Activated gamma-delta T cell treated with Interleukin-2 at 50 U/mL for 16 hours (primary cell): ENCODE data around the gene RHBDD1.

ENCODE experiments used
- DNase-seq: peaks from one replicate; pipeline ENCODE4 v3.0.0-alpha.2; 2020

RHBDD1 gene

DNA sequence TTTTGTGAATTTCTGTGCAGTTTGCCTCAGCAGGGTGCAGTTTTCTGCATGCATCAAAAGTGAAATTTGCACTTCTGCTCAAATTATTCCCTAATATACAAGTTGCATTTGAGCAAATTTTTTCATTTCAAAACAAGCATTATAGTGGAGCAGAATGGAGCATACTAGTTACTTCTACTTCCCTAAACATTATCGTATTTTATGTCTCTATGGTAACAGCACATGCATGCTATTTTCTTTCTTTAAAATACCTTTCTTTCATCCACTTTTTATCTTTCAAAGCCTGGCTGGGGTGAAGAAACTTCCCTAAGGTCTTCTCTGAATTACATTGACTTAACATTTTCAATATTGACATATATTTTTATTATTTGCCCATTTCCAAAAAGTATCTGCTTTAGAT is 11.2 kb downstream of the RHBDD1 start:
- no peak for DNase-seq

GRCh38 chr2:226847511-226847910 is 11.7 kb downstream of the RHBDD1 start:
- DNase-seq: no peak

DNA sequence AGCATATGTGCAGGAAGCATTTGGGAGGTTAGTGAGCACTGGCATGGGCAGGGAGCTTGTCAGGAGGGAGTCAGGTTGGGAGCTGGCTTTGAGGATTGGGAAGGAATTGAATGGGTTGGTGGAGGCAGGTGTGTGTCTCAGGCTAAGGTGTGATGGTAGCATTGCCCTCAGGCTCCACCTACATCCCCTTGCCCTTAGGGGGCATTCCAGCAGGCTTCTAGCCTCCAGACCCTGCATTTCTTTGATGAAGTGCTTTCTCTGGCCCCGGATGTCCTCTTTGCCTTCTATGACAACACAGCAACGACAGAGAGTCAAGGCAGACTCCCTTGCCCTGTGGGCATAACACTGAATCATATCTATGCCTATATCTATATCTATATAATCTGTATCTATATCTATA is 13.5 kb downstream of the RHBDD1 start:
- no peak for DNase-seq

- DNase-seq: no peak
Observed at GRCh38 chr2:226850024-226850423, 14.2 kb downstream of the RHBDD1 start.

DNA sequence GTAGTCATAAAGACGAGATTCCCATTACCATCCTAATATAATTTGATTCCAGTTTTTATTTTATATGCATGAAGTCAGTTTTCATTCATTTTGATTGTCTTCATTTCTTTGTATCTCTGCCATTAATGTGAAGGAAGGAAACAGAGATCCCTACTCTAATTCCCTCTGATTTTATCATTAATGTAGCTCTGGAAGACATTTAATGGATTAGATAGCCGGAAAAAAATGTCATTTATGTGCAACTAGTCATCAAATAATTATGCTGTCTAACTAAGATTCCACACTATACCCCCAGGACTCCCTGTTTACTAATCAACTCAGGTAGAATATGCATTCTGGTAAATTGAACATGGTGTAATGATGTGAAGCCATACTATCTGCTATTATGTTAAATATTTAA is 19.9 kb downstream of the RHBDD1 start:
- DNase-seq: no peak

GRCh38 chr2:226860087-226860486 is 24.2 kb downstream of the RHBDD1 start:
- DNase-seq: no peak

DNA sequence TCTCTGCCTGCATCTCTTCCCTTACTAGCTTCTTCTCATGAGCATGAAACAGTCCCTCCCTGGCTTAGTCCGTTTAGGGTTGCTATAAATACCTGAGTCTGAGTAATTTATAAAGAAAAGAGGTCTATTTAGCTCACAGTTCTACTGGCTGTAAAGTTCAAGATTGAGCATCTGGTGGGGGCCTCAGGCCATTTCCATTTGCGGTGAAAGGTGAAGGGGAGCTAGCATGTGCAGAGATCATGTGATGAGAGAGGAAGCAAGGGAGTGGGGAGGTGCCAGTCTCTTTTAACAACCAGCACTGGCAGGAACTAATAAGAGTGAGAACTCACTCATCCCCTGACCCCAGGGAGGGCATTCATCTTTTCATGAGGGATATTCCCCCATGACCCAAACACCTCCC is 26.8 kb downstream of the RHBDD1 start:
- no peak for DNase-seq

DNA sequence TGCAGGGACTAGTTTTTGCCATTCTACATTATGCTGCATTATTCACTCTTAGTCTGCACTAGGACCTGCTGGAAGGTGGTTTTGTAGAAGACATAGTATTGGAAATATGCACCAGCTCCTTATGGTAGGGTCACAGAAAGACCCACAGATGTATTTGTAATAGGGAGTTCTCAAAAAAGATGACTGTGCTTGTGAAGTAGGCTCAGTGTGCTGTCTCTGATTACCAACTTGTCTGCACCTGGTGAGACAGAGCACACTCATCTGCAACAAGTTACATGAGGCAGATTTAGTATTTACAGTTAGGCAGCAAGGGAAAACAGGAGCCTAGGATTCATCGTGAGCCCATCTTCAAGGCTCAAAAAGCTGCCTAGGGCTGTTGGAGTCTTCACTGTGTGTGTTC is 29.4 kb downstream of the RHBDD1 start:
- no peak for DNase-seq

DNA sequence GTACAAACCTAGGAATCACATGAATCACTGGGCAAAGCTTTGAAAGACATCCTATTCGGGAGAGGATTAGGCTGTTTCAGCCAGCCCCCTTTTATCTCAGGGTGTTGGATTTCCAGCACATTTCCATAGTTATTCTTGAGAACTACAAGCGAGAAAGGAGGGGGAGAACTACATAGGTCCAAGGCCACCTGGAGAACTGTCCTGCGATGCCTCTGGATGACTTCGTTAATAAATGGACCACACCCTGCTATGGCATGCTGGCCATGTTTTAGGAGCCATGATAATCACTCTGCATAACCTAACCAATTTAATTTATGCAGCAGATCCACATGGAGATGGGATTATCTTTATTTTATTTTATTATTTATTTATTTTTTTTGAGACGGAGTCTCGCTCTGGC is 29.9 kb downstream of the RHBDD1 start:
- no peak for DNase-seq

DNA sequence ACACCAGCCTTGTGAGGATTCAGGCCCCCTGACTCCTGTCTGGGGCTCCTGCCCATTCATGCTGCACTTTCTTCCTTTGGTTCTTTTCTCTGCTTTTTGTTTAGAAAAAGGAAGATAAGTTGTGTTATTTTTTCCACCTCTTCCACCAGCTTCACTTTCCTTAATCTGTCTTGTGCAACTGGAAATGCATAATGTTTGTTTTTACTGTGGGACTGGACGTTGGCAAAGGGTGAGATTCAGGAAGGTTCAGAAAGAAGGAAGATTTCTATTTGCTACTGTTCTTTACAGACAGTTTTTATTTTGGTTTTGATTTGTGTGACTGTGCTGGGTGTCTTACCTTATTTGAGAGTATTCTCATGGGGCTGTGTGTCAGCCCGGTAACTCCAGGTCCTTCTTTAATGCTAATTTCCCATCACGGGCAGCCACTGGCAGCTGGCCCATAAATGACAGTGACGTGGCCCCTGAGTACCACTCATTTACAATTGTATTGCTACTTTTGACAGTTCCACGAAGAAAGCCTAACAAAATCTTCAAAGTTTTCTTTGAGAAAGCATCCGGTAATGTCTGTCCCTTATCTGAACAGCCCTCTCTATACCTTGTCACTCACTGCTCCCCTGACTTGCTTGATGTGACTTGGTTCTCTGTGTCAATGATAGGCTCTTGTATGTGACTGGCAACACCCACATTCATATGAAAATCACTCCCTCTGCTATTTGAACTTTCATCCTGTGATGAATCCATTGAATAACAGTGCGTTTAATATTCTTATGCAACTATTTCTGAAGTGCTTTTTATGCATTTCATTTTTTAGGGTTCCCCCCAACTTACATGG is 32.7 kb downstream of the RHBDD1 start:
- no peak for DNase-seq

GRCh38 chr2:226869371-226869770 is 33.5 kb downstream of the RHBDD1 start:
- DNase-seq: no peak

GRCh38 chr2:226873051-226873620 is 37.3 kb downstream of the RHBDD1 start:
- DNase-seq: no peak

- no peak for DNase-seq
Observed at GRCh38 chr2:226873826-226874225, 38.0 kb downstream of the RHBDD1 start.

GRCh38 chr2:226874749-226875148 is 38.9 kb downstream of the RHBDD1 start:
- no peak for DNase-seq

DNA sequence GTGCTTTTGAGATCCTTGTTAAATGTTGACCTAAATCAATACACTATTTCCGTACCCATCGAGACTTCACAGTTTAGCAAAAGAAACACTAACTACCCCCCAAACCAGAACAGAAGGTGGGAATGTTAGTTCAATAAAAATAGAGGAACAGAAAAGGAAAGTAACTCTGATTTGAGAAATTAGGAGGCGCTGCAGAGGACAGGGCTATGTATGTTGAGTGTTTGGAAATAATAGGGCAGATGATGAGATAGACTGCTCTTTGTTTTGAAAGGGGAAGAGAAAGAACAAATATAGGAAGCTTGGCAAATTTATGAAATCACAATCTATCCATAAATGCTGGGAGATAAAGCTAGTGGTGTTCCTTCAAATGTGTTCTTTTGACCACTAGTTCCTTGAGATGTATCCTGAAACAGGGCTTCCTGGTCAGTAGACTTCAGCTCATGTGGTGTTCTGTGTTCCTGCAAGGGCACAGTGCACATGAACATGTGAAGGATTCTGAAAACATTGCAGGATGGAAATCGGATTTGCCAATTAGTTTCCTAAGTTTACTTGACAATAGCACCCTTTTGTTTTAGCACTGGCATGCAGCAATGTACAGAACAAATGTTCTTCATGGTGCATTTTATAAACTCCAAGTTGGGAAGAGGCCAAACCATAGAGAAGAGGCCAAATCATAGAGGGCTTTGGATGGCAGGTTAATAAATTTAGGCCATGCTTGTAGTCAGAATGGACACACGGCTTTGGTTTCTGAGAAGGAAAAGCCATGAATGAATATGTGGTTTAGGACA is 39.8 kb downstream of the RHBDD1 start:
- no peak for DNase-seq

- DNase-seq: no peak
Observed at GRCh38 chr2:226877491-226877890, 41.6 kb downstream of the RHBDD1 start.

DNA sequence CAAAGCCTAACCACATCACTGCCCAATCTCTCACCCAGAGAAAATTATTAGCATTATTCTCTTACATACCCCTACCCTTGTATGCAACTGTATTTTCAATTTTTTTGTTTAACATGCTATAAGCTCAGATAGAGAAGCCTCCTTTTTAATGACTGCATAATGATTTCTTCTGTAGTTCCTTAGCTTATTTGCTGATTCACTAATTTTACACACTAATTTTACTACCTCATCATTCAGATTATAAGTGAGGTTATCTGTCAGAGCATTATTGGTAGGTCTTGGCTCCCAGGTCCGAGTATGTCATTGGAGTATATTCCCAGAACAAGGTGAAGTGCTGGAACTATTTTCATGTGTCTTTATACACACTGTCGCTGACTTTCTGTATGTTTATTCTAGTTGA is 45.4 kb downstream of the RHBDD1 start:
- no peak for DNase-seq

DNA sequence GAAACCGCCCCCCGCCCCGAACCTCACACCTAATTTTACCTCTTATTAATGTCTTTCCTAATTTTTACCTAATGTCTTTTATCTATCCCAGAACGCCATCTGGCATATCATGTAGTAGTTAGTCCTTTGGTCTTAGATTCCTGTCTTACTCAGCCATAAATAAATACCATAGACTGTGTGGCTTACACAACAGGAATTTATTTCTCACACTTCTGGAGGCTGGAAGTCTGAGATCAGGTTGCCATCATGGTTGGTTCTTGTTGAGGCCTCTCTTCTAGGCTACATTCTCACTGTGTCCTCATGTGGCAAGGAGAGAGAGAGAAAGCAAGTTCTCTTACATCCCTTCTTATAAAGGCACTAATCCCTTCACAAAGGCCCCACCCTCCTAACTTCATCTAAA is 46.8 kb downstream of the RHBDD1 start:
- DNase-seq: no peak

GRCh38 chr2:226883296-226883795 is 47.5 kb downstream of the RHBDD1 start:
- DNase-seq: no peak

- no peak for DNase-seq
Observed at GRCh38 chr2:226884166-226884565, 48.3 kb downstream of the RHBDD1 start.

GRCh38 chr2:226885769-226886435 is 50.0 kb downstream of the RHBDD1 start:
- DNase-seq: no peak

GRCh38 chr2:226887940-226888339 is 52.1 kb downstream of the RHBDD1 start:
- no peak for DNase-seq

GRCh38 chr2:226888378-226888965 is 52.6 kb downstream of the RHBDD1 start:
- DNase-seq: no peak
